GM12801 (cell line): ENCODE measurements around the gene TMEM167B.

Source experiments
- CTCF ChIP-seq: IDR thresholded peaks from one replicate; pipeline ENCODE4 v1.5.1; 2011; ENCODE audit warnings: control low read depth; ENCODE audit not compliant: insufficient read length; ENCODE audit errors: extremely low read depth

Gene TMEM167B

DNA sequence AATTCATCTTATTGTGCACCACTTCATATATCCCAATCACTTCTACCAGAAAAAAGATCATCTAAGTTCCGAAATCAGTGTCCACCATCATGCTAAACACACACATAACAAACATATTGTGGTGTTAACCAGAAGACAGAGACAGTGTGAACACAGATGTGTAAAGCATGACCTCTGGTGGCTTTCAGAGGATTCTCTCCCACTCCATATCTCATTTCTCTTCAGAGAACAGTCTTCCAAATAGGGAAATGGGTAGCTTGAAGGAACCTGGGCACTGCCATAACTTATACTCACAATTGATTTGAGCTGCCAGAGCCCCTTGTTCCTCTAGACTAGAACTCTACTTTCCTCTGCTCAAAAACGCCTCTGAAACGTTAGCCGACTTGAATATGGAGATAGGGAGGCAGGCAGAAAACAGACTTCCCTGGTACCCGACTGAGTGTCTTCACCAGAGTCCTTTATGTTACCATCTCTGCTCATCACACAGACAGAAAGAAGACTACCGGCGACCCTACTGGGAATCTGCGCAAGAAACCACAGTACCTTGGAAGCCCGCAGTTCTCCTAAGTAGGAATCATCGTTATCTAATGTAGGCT lies 21.6 kb downstream of the TMEM167B start:
- no peak for TF ChIP-seq CTCF

GRCh38 chr1:109112652-109113285 lies 22.2 kb downstream of the TMEM167B start:
- no peak for TF ChIP-seq CTCF

GRCh38 chr1:109113590-109114341 lies 23.2 kb downstream of the TMEM167B start, which contains the start of gene ELAPOR1:
Gene ELAPOR1, plus strand, starts transcription at chr1:109114115. Its CDS starts 69 bp downstream, at chr1:109114184.
- TF ChIP-seq CTCF, result no peak

DNA sequence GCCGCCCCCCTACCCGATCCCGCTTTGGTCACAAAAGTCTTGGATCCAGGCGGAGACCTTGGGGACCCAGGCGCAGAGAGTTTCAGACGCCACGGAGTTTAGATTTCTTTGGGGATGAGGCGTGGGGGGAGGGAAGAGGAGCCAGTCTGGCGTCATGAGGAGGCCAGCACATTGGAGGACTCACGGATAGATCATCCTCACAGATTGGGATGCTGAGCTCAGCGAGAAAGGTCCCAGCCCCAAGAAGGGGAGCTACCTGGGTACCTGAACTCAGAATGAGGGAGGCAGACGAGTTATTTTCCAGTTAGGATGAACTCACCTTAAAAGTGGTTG lies 23.7 kb downstream of the TMEM167B start:
- no peak for TF ChIP-seq CTCF

DNA sequence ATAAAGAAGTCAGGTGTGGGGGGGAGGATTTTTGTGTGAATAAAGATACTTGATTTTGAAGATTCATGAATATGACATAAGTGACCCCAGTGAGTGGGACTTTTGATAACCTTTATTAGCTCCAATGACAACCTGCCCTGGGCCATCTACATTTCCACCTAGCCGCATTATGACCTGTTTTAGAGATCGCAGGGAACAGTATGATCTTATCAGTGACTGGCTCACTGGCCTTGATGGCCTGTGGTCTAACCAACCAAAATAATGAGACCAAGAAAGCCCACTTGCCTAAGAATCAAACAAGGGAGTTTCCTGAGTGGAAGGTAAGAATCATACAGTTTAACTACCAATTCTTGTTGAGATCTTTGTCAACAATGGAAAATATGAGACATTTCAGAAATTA lies 25.1 kb downstream of the TMEM167B start:
- no peak for TF ChIP-seq CTCF

- TF ChIP-seq CTCF, result no peak
Observed at GRCh38 chr1:109116286-109116685, 25.7 kb downstream of the TMEM167B start.

DNA sequence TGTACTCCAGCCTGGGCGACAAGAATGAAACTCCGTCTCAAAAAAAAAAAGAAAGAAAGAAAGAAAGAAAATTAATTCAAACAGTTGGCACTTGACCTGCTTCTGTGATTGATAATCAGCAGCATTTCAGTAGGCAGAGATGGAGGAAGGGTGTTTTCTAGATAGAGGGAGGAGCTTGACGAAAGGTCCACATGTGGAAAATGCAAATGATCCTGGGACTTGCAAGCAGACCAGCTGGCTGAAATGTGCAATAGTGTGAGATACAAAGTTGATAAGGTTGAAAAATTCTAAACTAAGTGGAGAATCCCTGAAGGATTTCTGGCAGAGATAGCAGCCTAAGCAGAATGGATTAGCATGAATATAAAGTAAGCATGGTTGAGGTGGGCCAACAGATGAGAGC lies 27.5 kb downstream of the TMEM167B start:
- no peak for TF ChIP-seq CTCF
